ENCODE measurements around the gene GTF3C2. TPM values are rescaled to one million over a fixed set of nuclear protein-coding genes. Genes with fewer than 3 reads are reported as not detected.

GTF3C2 gene
- total and polyA plus RNA-seq, 2 of the 13 experiments (the other 11 are each of a cell fraction or from before 2014, with no cell fraction given) = 77.5 to 130 TPM

DNA sequence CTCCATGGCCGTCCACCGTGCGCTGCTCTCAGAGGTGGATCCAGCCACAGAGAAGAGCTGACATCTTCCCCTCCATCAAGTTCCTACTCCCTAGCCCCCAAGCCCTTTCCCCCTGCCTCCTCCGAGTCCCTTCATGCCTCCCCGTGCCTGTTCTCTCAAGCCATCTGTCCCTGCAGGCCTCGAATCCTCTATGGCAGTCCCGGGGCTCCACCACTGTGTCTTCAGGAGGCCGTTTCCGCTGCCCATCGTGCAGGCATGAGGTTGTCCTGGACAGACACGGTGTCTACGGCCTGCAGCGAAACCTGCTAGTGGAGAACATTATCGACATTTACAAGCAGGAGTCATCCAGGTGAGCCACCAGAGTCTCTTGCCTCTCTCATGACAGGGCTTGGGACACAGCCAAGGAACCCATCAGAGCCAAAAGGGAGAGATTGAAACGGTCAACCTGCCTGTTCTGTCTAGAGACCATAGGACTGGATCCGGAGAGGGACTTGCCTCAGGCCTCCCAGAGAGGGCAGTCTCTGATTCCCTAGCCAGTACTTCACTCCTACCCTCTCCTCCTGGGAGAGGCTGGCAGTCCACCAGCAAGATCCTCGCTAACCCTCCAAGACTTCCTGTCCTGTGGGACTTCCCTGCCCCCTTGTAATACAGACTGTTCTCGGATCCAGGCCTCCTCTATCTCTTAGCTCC, 58.0 kb downstream of the GTF3C2 start (continued):
- TF ChIP-seq ZXDC (CRISPR knock-in tag; IDR thresholded peaks at IDR 0.05) (0 out of 2 replicates have a peak, but pooled peaks have one; percentile 52), ZNF350 (CRISPR knock-in tag; IDR thresholded peaks at IDR 0.05; ENCODE audit: borderline replicate concordance, low read depth) (0 out of 2 replicates have a peak, but pooled peaks have one; percentile 5), KLF13 (CRISPR knock-in tag; IDR thresholded peaks at IDR 0.05) (0 out of 2 replicates have a peak, but pooled peaks have one; percentile 47), NPAS2 (CRISPR knock-in tag; IDR thresholded peaks at IDR 0.05; ENCODE audit: borderline replicate concordance) (no peak), ZNF274 (CRISPR knock-in tag; IDR thresholded peaks at IDR 0.05) (0 out of 2 replicates have a peak, but pooled peaks have one; percentile 23), ZNF747 (CRISPR knock-in tag; IDR thresholded peaks at IDR 0.05; ENCODE audit: borderline replicate concordance) (peak; percentile 46; the same call in 1 of the 2 replicates), ZBTB38 (CRISPR knock-in tag; IDR thresholded peaks at IDR 0.05) (peak; percentile 79), HES4 (CRISPR knock-in tag; IDR thresholded peaks at IDR 0.05; ENCODE audit: borderline replicate concordance) (0 out of 2 replicates have a peak, but pooled peaks have one; percentile 55), PRDM15 (CRISPR knock-in tag; IDR thresholded peaks at IDR 0.05) (peak; percentile 88)
- TF ChIP-seq, protein P1, sequence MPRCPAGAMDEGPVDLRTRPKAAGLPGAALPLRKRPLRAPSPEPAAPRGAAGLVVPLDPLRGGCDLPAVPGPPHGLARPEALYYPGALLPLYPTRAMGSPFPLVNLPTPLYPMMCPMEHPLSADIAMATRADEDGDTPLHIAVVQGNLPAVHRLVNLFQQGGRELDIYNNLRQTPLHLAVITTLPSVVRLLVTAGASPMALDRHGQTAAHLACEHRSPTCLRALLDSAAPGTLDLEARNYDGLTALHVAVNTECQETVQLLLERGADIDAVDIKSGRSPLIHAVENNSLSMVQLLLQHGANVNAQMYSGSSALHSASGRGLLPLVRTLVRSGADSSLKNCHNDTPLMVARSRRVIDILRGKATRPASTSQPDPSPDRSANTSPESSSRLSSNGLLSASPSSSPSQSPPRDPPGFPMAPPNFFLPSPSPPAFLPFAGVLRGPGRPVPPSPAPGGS (CRISPR knock-in tag; IDR thresholded peaks at IDR 0.05) = 0 out of 2 replicates have a peak, but pooled peaks have one; percentile 18
